Subcutaneous adipose tissue (tissue), 4 donors: ENCODE data around the gene SCRG1. TPM values are rescaled to one million over a fixed set of nuclear protein-coding genes. Genes with fewer than 3 reads are reported as not detected.

ENCODE experiments used
- CTCF ChIP-seq: fragments of 450-650 bp; IDR thresholded peaks from one replicate; pipeline ENCODE4 v1.5.1; 2016; ENCODE audit warnings: low read depth, mild to moderate bottlenecking, control low read depth, antibody characterized with exemption, moderate library complexity
- total RNA-seq, 4 donors: library from RNA; depleted of rRNA; stranded (reverse); fragments of >200 nt; gene quantifications; one replicate each; pipeline ENCODE4 v1.1.0, GENCODE V29; 2016

The SCRG1 gene
- total RNA-seq, 4 donors from 2014 or later, result under 0.01 TPM; not detected in 3

DNA sequence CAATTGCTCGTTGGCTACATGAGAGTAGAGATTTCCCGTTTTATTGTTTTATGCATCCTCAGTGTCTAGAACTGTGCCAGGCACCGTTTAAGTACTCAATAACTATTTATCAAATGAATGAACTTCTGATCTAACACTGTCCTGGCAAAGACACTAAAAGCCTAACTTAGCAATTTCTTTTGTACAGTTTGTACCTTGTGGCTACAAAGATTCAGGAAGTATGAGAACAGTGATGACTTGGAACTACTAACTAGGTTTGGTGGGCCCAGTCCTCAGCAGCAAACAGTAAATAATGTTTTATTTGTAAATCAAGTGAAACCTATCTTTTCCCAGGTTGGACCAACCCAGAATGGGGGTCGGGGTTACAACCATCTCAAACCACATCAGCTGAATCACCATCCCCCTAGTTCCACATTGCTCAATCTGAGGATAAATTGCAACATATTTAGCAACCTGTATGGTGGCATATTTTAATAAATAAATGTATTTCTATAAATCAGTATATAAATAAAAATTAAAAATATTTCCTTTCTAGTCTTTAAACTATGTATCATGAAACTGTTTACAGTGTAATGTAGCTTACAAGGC, 12.3 kb upstream of the SCRG1 start:
- TF ChIP-seq CTCF, result no peak

DNA sequence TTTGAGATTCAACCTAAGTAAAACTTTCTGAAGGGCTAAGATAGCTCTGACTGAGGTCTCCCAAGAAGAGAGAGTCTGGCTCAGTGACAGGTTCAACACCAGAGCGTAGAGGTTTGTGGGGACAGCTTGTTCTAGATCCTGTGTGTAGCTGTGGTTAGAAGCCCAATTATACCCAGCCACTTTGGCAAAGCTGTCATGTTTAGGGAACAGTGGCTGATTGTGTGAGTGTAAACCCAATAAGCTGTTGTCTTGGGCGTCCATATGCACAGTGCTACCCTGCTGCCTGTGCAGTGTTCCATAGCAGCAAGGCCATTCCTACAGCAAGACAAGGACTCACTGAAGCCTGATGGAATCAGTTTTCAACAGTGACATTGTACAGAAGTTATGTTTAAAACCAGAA, 11.2 kb upstream of the SCRG1 start:
- TF ChIP-seq CTCF, result no peak

DNA sequence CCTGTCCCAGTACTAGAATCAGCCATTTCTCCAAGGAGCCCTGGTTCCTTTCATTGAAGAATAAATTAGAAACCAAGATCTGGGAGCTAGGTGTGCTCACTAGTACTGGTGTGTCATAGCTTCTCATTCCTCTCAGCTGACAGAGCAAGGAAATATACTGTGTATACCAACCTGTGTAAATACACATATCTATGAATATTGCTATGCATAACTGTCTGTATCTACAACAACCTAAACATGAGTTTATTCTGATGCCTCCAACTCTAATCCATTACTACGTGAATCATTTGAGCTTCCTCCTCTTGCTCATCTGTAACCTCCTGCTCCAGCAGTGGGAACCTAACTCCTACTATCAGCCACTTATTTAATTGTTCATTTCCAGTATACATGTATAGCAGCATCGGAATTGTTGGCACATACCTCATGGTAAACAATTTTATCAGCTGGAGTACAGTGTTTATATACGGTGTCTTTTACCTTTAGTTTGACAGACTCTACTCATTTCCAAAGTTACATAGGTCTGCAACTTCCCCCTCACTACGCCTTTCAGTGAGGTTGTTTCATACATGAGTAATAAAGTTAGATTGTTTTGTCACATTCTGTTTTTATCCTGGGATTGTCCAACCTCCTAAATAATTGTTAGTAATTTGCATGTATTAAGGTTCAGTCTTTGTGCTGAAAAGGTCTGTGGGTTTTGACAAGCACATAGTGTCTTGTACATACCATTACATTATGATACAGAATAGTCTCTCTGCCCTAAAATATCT, 7.1 kb upstream of the SCRG1 start:
- no peak for TF ChIP-seq CTCF

- no peak for TF ChIP-seq CTCF
Measured at GRCh38 chr4:173404296-173404865, 5.5 kb upstream of the SCRG1 start.

- TF ChIP-seq CTCF, result no peak
Measured at GRCh38 chr4:173403051-173403450, 4.1 kb upstream of the SCRG1 start.

DNA sequence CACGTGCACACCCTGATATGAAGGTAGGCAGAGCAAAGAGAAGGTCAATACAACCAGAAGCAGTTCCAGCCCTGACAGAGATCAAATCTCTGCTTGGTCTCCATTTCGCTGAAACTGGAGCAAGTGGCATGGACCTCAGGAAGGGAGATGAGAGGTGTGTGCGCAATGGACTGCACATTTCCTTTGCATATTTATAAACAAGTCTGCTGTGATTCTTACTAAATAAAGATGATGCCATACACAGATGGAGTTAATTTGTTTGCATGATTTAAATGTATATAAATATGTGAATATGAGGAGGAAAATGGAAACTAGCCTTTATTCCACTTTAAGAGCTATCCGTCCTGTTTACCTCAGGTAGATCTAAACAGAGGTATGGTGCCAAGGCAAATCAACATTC, 2.1 kb upstream of the SCRG1 start:
- no peak for TF ChIP-seq CTCF

DNA sequence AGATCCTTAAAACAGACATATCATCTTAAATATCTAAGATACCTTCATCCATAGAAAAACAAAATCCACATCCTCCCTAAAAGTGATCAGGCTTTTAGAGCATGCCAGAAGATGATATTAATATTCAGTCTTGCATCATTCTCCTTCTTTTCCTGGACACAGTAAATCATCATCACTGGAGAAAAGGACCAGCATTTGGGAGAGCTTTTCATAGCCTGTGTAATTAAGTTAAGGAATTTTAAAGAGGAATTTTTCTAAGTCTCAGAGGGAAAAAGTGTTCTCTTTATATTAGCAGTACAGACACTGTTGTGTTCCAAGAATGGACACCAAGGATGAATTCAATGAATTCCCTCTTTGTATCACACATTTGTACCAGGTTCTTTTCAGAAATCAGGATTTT, 696 bp downstream of the SCRG1 start:
- no peak for TF ChIP-seq CTCF
